ENCODE data around the gene CCDC172.

DNA sequence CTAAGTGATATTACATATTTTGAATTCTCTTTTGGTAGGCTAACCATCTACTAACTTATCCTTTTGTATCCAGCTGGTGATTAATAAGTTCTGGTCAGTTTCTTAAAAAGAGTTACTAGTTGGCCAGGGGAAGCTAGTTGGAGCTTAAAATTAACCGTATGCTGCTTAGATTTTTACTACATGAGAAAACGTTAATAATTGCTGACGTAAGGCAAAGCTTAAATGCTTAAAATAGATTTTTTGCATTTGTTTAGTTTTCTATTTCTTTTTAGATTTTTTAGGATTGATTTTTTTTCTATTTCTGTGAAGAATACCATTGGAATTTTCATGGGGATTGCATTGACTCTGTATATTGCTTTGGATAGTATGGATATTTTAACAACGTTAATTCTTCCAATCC, 32.6 kb downstream of the CCDC172 start:
- TF ChIP-seq POLR2AphosphoS5 (IDR thresholded peaks at IDR 0.05; ENCODE audit: low read depth, low read length) = no peak
- no peak for TF ChIP-seq POLR2A (IDR thresholded peaks at IDR 0.05; ENCODE audit: low read depth, low read length)
- no peak for TF ChIP-seq TAF1 (IDR thresholded peaks at IDR 0.05; ENCODE audit: low read depth, low read length)
- no peak for TF ChIP-seq SPI1 (IDR thresholded peaks at IDR 0.05; ENCODE audit: low read depth, low read length)
- no peak for TF ChIP-seq PAX5 (IDR thresholded peaks at IDR 0.05; ENCODE audit: insufficient read depth, low read length, severe bottlenecking)

All from GM12891 (cell line).